ENCODE data around the gene ARMC12. TPM values are rescaled to one million over a fixed set of nuclear protein-coding genes. Genes with fewer than 3 reads are reported as not detected.

The ARMC12 gene
- total and polyA plus RNA-seq, 2 of the 13 experiments (the other 11 are each of a cell fraction or from before 2014, with no cell fraction given) = 1.3 TPM; not detected in 1

DNA sequence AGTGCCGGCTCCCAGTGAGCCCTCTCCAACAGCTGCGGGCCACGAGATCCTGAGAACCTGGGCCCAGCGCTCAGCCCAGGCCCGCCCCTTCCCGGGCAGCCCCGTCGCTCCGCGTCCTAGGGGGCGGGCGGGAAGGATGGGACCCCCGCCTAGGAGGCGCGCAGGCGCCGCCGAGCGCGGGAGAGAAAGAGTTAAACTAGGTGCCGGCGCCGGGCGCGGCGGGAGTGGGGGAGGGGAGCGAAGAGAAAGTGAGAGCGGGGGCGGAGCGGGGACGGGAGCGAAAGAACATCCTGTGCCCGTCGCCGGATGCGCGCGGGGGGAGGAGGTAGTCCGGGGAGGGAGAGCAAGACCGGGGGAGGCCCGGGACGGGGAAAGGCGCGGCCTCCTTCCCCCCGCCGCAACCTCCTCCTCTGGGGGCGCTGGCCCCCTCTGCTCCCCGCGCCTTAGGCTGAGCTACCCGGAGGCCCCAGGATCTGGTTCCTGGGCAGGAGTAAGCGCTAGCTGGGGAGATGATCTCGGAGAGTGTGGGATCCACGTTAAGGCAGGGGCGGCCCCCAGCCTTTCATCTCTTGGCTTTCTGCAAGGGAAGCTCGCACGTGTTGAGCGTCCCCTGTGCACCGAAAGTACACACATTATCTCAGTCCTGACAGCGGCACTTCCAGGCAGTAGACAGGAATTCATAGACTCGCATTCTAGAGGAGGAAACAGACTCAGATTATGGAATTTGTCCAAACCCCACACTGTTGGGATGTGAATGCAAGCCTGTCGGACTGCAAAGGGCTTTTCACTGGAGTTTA lies 4.9 kb upstream of the ARMC12 start (continued):
- TF ChIP-seq TBX2 (CRISPR knock-in tag; IDR thresholded peaks at IDR 0.05; ENCODE audit: borderline replicate concordance) = peak; percentile 86; the same call in 1 of the 2 replicates
- 0 out of 2 replicates have a peak, but pooled peaks have one; percentile 59 for TF ChIP-seq DNMT3B (CRISPR knock-in tag; conservative IDR thresholded peaks at IDR 0.05)
- TF ChIP-seq ZNF451 (CRISPR knock-in tag; IDR thresholded peaks at IDR 0.05) = no peak; the same call in 1 of the 2 replicates
- TF ChIP-seq, protein P1, sequence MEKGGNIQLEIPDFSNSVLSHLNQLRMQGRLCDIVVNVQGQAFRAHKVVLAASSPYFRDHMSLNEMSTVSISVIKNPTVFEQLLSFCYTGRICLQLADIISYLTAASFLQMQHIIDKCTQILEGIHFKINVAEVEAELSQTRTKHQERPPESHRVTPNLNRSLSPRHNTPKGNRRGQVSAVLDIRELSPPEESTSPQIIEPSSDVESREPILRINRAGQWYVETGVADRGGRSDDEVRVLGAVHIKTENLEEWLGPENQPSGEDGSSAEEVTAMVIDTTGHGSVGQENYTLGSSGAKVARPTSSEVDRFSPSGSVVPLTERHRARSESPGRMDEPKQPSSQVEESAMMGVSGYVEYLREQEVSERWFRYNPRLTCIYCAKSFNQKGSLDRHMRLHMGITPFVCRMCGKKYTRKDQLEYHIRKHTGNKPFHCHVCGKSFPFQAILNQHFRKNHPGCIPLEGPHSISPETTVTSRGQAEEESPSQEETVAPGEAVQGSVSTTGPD (CRISPR knock-in tag; IDR thresholded peaks at IDR 0.05) = no peak
- TF ChIP-seq, protein P2, sequence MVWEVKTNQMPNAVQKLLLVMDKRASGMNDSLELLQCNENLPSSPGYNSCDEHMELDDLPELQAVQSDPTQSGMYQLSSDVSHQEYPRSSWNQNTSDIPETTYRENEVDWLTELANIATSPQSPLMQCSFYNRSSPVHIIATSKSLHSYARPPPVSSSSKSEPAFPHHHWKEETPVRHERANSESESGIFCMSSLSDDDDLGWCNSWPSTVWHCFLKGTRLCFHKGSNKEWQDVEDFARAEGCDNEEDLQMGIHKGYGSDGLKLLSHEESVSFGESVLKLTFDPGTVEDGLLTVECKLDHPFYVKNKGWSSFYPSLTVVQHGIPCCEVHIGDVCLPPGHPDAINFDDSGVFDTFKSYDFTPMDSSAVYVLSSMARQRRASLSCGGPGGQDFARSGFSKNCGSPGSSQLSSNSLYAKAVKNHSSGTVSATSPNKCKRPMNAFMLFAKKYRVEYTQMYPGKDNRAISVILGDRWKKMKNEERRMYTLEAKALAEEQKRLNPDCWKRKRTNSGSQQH (CRISPR knock-in tag; IDR thresholded peaks at IDR 0.05; ENCODE audit: low read depth) = no peak
- TF ChIP-seq ATM (IDR thresholded peaks at IDR 0.05; ENCODE audit: borderline replicate concordance) = no peak
- peak; percentile 97 for TF ChIP-seq HNRNPK (IDR thresholded peaks at IDR 0.05; ENCODE audit: low read depth, low read length, poor library complexity, severe bottlenecking)
- TF ChIP-seq KLF6 (CRISPR knock-in tag; IDR thresholded peaks at IDR 0.05) = peak; percentile 87; the same call in 1 of the 2 replicates
- TF ChIP-seq BRD4 (CRISPR knock-in tag; IDR thresholded peaks at IDR 0.05) = no peak; the same call in 1 of the 2 replicates
- TF ChIP-seq, protein P3, sequence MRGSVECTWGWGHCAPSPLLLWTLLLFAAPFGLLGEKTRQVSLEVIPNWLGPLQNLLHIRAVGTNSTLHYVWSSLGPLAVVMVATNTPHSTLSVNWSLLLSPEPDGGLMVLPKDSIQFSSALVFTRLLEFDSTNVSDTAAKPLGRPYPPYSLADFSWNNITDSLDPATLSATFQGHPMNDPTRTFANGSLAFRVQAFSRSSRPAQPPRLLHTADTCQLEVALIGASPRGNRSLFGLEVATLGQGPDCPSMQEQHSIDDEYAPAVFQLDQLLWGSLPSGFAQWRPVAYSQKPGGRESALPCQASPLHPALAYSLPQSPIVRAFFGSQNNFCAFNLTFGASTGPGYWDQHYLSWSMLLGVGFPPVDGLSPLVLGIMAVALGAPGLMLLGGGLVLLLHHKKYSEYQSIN (CRISPR knock-in tag; IDR thresholded peaks at IDR 0.05; ENCODE audit: borderline replicate concordance) = no peak
- TF ChIP-seq ZNF383 (CRISPR knock-in tag; IDR thresholded peaks at IDR 0.05; ENCODE audit: borderline replicate concordance) = no peak
- TF ChIP-seq PAWR (CRISPR knock-in tag; IDR thresholded peaks at IDR 0.05; ENCODE audit: borderline replicate concordance) = no peak
- 0 out of 2 replicates have a peak, but pooled peaks have one; percentile 54 for TF ChIP-seq SATB2 (CRISPR knock-in tag; IDR thresholded peaks at IDR 0.05)
- TF ChIP-seq ATF7 (IDR thresholded peaks at IDR 0.05) = no peak
- no peak for TF ChIP-seq ATF7 (CRISPR knock-in tag; IDR thresholded peaks at IDR 0.05)
- no peak; the same call in 1 of the 2 replicates for TF ChIP-seq ELF1 (CRISPR knock-in tag; IDR thresholded peaks at IDR 0.05)
- TF ChIP-seq NFYC (CRISPR knock-in tag; IDR thresholded peaks at IDR 0.05) = no peak; the same call in 1 of the 2 replicates
- peak; percentile 59; the same call in 1 of the 2 replicates for TF ChIP-seq ZNF768 (CRISPR knock-in tag; IDR thresholded peaks at IDR 0.05)
- TF ChIP-seq CCAR2 (optimal IDR thresholded peaks at IDR 0.05; ENCODE audit: low read depth, low read length) = no peak
- TF ChIP-seq ZSCAN9 (CRISPR knock-in tag; IDR thresholded peaks at IDR 0.05; ENCODE audit: borderline replicate concordance) = peak; percentile 68
- no peak for TF ChIP-seq ZNF20 (CRISPR knock-in tag; IDR thresholded peaks at IDR 0.05)
- 0 out of 2 replicates have a peak, but pooled peaks have one; percentile 37 for TF ChIP-seq ZSCAN31 (CRISPR knock-in tag; IDR thresholded peaks at IDR 0.05; ENCODE audit: low read depth)
- TF ChIP-seq, protein P4, sequence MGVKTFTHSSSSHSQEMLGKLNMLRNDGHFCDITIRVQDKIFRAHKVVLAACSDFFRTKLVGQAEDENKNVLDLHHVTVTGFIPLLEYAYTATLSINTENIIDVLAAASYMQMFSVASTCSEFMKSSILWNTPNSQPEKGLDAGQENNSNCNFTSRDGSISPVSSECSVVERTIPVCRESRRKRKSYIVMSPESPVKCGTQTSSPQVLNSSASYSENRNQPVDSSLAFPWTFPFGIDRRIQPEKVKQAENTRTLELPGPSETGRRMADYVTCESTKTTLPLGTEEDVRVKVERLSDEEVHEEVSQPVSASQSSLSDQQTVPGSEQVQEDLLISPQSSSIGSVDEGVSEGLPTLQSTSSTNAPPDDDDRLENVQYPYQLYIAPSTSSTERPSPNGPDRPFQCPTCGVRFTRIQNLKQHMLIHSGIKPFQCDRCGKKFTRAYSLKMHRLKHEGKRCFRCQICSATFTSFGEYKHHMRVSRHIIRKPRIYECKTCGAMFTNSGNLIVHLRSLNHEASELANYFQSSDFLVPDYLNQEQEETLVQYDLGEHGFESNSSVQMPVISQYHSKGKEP (CRISPR knock-in tag; IDR thresholded peaks at IDR 0.05) = no peak
- peak; percentile 92 for TF ChIP-seq KMT2B (CRISPR knock-in tag; IDR thresholded peaks at IDR 0.05)

Measured in HepG2 (cell line).